ENCODE data around the gene GPR21.

Gene GPR21

DNA sequence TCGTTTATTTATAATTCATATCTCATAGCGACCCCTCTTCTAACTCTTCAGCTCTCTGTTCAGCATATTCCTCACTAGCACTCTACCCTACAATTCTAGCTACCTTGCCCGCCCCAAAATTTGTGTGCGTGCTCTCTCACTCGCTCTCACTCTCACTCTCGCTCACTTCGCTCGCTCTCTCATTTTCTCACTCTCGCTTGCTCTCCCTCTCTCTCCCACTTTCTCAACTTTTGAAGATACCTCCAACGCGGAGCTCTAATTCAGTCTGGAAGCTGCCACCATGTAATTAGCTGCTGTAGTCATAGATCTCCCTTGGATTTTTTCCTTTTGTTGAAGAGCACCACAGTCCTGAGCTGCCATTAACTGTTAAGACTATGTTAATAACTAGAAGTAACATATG, 30.4 kb downstream of the GPR21 start:
- Histone ChIP-seq H3K27me3 (ENCODE audit: control insufficient read depth in 1 of 2, insufficient read depth in 2 of 2, low read length in 2 of 2) (no peaks in the 10 kb centered on the region), H3K27ac (ENCODE audit: low read length) (no peak overlapping the region), H3K4me1 (ENCODE audit: control insufficient read depth, insufficient read depth, low read length) (no peaks in the 10 kb centered on the region), H3K9me3 (ENCODE audit: control insufficient read depth in 2 of 2, low read length in 2 of 2) (no peaks in the 10 kb centered on the region), H3K36me3 (ENCODE audit: control insufficient read depth in 2 of 2, insufficient read depth in 2 of 2, low read length in 2 of 2) (peaks cover 12 to 21% of the 10 kb centered on the region in 2 donors), H3K4me3 (ENCODE audit: low read length in 2 of 2) (no peak overlapping the region), H3K9ac (ENCODE audit: low read length in 2 of 2) (no peak overlapping the region)

GRCh38 chr9:123064716-123065115, 31.2 kb downstream of the GPR21 start:
- Histone ChIP-seq H3K9me3 (ENCODE audit: control insufficient read depth in 2 of 2, low read length in 2 of 2) (no peaks in the 10 kb centered on the region), H3K4me1 (ENCODE audit: control insufficient read depth, insufficient read depth, low read length) (no peaks in the 10 kb centered on the region), H3K4me3 (ENCODE audit: low read length in 2 of 2) (no peak overlapping the region), H3K27me3 (ENCODE audit: control insufficient read depth in 1 of 2, insufficient read depth in 2 of 2, low read length in 2 of 2) (no peaks in the 10 kb centered on the region), H3K36me3 (ENCODE audit: control insufficient read depth in 2 of 2, insufficient read depth in 2 of 2, low read length in 2 of 2) (peaks cover 12 to 20% of the 10 kb centered on the region in 2 donors), H3K27ac (ENCODE audit: low read length) (no peak overlapping the region), H3K9ac (ENCODE audit: low read length in 2 of 2) (no peak overlapping the region)

GRCh38 chr9:123065196-123065595, 31.7 kb downstream of the GPR21 start:
- Histone ChIP-seq H3K36me3 (ENCODE audit: control insufficient read depth in 2 of 2, insufficient read depth in 2 of 2, low read length in 2 of 2) (peaks cover 13 to 24% of the 10 kb centered on the region in 2 donors), H3K4me1 (ENCODE audit: control insufficient read depth, insufficient read depth, low read length) (no peaks in the 10 kb centered on the region), H3K9ac (ENCODE audit: low read length in 2 of 2) (no peak overlapping the region), H3K4me3 (ENCODE audit: low read length in 2 of 2) (no peak overlapping the region), H3K27me3 (ENCODE audit: control insufficient read depth in 1 of 2, insufficient read depth in 2 of 2, low read length in 2 of 2) (no peaks in the 10 kb centered on the region), H3K27ac (ENCODE audit: low read length) (no peak overlapping the region), H3K9me3 (ENCODE audit: control insufficient read depth in 2 of 2, low read length in 2 of 2) (no peaks in the 10 kb centered on the region)

GRCh38 chr9:123067136-123067535, 33.7 kb downstream of the GPR21 start:
- no peak overlapping the region for H3K4me3 ChIP-seq (ENCODE audit: low read length in 2 of 2)
- H3K4me1 ChIP-seq (ENCODE audit: control insufficient read depth, insufficient read depth, low read length) = no peaks in the 10 kb centered on the region
- peaks cover 23 to 27% of the 10 kb centered on the region in 2 donors for H3K36me3 ChIP-seq (ENCODE audit: control insufficient read depth in 2 of 2, insufficient read depth in 2 of 2, low read length in 2 of 2)
- no peak overlapping the region for H3K9ac ChIP-seq (ENCODE audit: low read length in 2 of 2)
- no peaks in the 10 kb centered on the region for H3K9me3 ChIP-seq (ENCODE audit: control insufficient read depth in 2 of 2, low read length in 2 of 2)
- H3K27ac ChIP-seq (ENCODE audit: low read length) = no peak overlapping the region
- H3K27me3 ChIP-seq (ENCODE audit: control insufficient read depth in 1 of 2, insufficient read depth in 2 of 2, low read length in 2 of 2) = no peaks in the 10 kb centered on the region

DNA sequence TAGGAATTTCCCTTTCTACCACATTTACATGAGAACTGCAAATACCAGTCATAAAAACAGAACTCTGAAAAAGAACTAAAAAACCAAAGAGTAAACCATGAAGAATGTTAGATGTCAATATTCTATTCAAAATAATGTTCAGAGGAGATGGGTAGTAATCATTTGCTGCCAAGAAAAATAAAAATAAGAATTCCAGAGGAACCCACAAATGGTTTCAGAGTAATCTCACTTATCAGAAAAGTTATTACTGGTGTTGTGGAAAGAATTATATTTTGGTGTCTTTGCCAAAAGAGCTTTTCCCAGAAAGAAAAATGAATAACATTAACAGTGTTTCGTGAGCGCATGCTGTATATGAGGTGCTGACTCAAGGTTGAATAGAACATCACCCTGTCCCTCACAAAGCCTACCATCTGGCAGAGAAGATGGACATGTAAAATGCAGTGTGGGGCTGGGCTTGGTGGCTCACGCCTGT, 35.6 kb downstream of the GPR21 start:
- Histone ChIP-seq H3K36me3 (ENCODE audit: control insufficient read depth in 2 of 2, insufficient read depth in 2 of 2, low read length in 2 of 2) (peaks cover 23 to 34% of the 10 kb centered on the region in 2 donors), H3K27ac (ENCODE audit: low read length) (no peak overlapping the region), H3K4me3 (ENCODE audit: low read length in 2 of 2) (no peak overlapping the region), H3K4me1 (ENCODE audit: control insufficient read depth, insufficient read depth, low read length) (peaks cover 3% of the 10 kb centered on the region), H3K27me3 (ENCODE audit: control insufficient read depth in 1 of 2, insufficient read depth in 2 of 2, low read length in 2 of 2) (no peaks in the 10 kb centered on the region), H3K9me3 (ENCODE audit: control insufficient read depth in 2 of 2, low read length in 2 of 2) (no peaks in the 10 kb centered on the region), H3K9ac (ENCODE audit: low read length in 2 of 2) (no peak overlapping the region)

DNA sequence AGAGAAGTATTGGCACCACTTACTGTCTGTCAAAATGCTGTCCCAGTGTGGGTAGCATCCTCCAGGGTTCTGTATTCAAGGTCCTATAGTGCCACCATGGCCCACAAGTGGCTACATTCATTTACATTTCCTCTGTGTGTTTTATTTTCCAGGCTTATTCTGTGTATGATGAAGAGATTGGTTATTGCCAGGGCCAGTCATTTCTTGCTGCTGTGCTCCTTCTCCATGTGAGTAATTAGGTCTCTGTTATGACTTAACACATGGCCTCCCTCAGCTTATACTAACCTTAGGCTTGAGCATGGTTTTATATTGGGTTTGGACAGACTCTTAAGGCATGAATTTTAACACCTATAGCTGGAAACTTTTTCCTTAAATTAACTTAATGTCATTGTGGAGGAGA, 36.7 kb downstream of the GPR21 start:
- H3K9ac ChIP-seq (ENCODE audit: low read length in 2 of 2) = no peak overlapping the region
- no peak overlapping the region for H3K27ac ChIP-seq (ENCODE audit: low read length)
- peaks cover 23 to 39% of the 10 kb centered on the region in 2 donors for H3K36me3 ChIP-seq (ENCODE audit: control insufficient read depth in 2 of 2, insufficient read depth in 2 of 2, low read length in 2 of 2)

GRCh38 chr9:123072407-123072995, 39.0 kb downstream of the GPR21 start:
- H3K27me3 ChIP-seq (ENCODE audit: control insufficient read depth in 1 of 2, insufficient read depth in 2 of 2, low read length in 2 of 2) = no peaks in the 10 kb centered on the region
- H3K27ac ChIP-seq (ENCODE audit: low read length) = no peak overlapping the region
- peaks cover 3% of the 10 kb centered on the region for H3K4me1 ChIP-seq (ENCODE audit: control insufficient read depth, insufficient read depth, low read length)
- H3K9ac ChIP-seq (ENCODE audit: low read length in 2 of 2) = no peak overlapping the region
- no peaks in the 10 kb centered on the region for H3K9me3 ChIP-seq (ENCODE audit: control insufficient read depth in 2 of 2, low read length in 2 of 2)
- H3K36me3 ChIP-seq (ENCODE audit: control insufficient read depth in 2 of 2, insufficient read depth in 2 of 2, low read length in 2 of 2) = peaks cover 10 to 36% of the 10 kb centered on the region in 2 donors
- H3K4me3 ChIP-seq (ENCODE audit: low read length in 2 of 2) = no peak overlapping the region

More for the DNA sequence above, 36.7 kb downstream of the GPR21 start:
- no peak overlapping the region for H3K4me3 ChIP-seq (ENCODE audit: low read length in 2 of 2)
- peaks cover 3% of the 10 kb centered on the region for H3K4me1 ChIP-seq (ENCODE audit: control insufficient read depth, insufficient read depth, low read length)
- no peaks in the 10 kb centered on the region for H3K9me3 ChIP-seq (ENCODE audit: control insufficient read depth in 2 of 2, low read length in 2 of 2)
- H3K27me3 ChIP-seq (ENCODE audit: control insufficient read depth in 1 of 2, insufficient read depth in 2 of 2, low read length in 2 of 2) = no peaks in the 10 kb centered on the region

GRCh38 chr9:123073441-123073840, 40.0 kb downstream of the GPR21 start:
- Histone ChIP-seq H3K4me3 (ENCODE audit: low read length in 2 of 2) (no peak overlapping the region), H3K9me3 (ENCODE audit: control insufficient read depth in 2 of 2, low read length in 2 of 2) (no peaks in the 10 kb centered on the region), H3K27me3 (ENCODE audit: control insufficient read depth in 1 of 2, insufficient read depth in 2 of 2, low read length in 2 of 2) (no peaks in the 10 kb centered on the region), H3K4me1 (ENCODE audit: control insufficient read depth, insufficient read depth, low read length) (peaks cover 3% of the 10 kb centered on the region), H3K27ac (ENCODE audit: low read length) (no peak overlapping the region), H3K36me3 (ENCODE audit: control insufficient read depth in 2 of 2, insufficient read depth in 2 of 2, low read length in 2 of 2) (peaks cover 16 to 36% of the 10 kb centered on the region in 2 donors), H3K9ac (ENCODE audit: low read length in 2 of 2) (no peak overlapping the region)

DNA sequence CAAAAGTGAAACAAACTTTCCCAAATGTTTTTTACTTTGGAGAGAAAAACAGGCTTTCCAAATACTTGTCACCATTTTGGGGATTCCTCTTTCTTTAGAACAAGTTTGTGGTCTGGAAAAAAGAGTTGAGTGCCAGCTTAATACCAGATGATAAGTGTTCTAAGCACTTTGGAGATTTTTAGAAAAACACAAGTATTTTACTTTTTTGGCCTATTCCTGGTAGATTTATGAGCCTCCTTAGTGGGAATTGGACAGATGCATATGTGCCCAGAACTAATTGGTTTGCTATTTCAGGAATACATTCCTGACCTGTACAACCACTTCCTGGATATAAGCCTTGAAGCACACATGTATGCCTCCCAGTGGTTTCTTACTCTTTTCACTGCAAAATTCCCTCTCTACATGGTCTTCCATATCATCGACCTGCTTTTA, 40.5 kb downstream of the GPR21 start:
- Histone ChIP-seq H3K36me3 (ENCODE audit: control insufficient read depth in 2 of 2, insufficient read depth in 2 of 2, low read length in 2 of 2) (peaks cover 22 to 36% of the 10 kb centered on the region in 2 donors), H3K9me3 (ENCODE audit: control insufficient read depth in 2 of 2, low read length in 2 of 2) (no peaks in the 10 kb centered on the region), H3K4me1 (ENCODE audit: control insufficient read depth, insufficient read depth, low read length) (peaks cover 3% of the 10 kb centered on the region), H3K27ac (ENCODE audit: low read length) (no peak overlapping the region), H3K4me3 (ENCODE audit: low read length in 2 of 2) (no peak overlapping the region), H3K27me3 (ENCODE audit: control insufficient read depth in 1 of 2, insufficient read depth in 2 of 2, low read length in 2 of 2) (no peaks in the 10 kb centered on the region), H3K9ac (ENCODE audit: low read length in 2 of 2) (no peak overlapping the region)

DNA sequence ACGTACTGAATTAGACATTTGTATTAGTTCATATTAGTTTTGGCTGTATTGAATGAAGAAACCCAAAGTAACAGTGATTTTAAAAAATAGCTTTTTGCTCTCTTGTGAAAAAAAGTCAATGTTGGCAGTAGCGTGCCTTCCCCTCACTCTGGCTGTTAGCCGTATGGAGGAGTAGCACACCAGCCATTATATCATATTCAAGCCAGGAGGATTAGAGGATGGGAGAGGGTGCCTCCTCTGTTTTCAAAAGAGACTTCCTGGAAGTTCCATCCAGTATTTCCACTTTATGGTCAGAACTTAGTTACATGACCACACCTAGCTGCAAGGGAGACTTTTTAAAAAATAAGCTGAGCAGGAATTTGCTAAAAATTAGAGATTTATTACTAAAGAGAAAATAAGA, 41.2 kb downstream of the GPR21 start:
- Histone ChIP-seq H3K4me3 (ENCODE audit: low read length in 2 of 2) (no peak overlapping the region), H3K36me3 (ENCODE audit: control insufficient read depth in 2 of 2, insufficient read depth in 2 of 2, low read length in 2 of 2) (peaks cover 25 to 41% of the 10 kb centered on the region in 2 donors), H3K27ac (ENCODE audit: low read length) (no peak overlapping the region), H3K9ac (ENCODE audit: low read length in 2 of 2) (no peak overlapping the region), H3K4me1 (ENCODE audit: control insufficient read depth, insufficient read depth, low read length) (peaks cover 3% of the 10 kb centered on the region), H3K9me3 (ENCODE audit: control insufficient read depth in 2 of 2, low read length in 2 of 2) (no peaks in the 10 kb centered on the region), H3K27me3 (ENCODE audit: control insufficient read depth in 1 of 2, insufficient read depth in 2 of 2, low read length in 2 of 2) (no peaks in the 10 kb centered on the region)

DNA sequence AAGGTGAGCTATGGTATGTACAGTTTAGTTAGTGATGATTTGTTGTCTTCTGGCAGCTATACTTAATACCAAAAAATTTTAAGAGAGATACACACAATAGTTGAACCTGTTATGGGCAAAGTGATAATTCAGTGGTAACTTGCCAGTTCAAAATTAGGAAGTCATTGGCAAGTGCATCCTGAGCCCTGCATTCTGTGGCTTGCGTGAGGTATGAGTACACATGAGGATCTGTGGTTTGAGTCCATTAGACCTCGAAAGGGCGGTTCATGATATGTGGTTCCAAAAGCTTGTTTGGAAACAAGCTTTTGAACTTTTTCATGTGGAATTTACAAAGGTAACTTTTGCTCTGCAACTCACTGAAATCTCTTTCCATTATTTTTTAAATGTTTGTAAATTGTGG, 47.0 kb downstream of the GPR21 start:
- H3K27ac ChIP-seq (ENCODE audit: low read length) = no peak overlapping the region
- H3K9ac ChIP-seq (ENCODE audit: low read length in 2 of 2) = no peak overlapping the region
- H3K4me3 ChIP-seq (ENCODE audit: low read length in 2 of 2) = no peak overlapping the region
- H3K36me3 ChIP-seq (ENCODE audit: control insufficient read depth in 2 of 2, insufficient read depth in 2 of 2, low read length in 2 of 2) = peaks cover 27 to 46% of the 10 kb centered on the region in 2 donors
- no peaks in the 10 kb centered on the region for H3K27me3 ChIP-seq (ENCODE audit: control insufficient read depth in 1 of 2, insufficient read depth in 2 of 2, low read length in 2 of 2)
- no peaks in the 10 kb centered on the region for H3K9me3 ChIP-seq (ENCODE audit: control insufficient read depth in 2 of 2, low read length in 2 of 2)
- H3K4me1 ChIP-seq (ENCODE audit: control insufficient read depth, insufficient read depth, low read length) = no peaks in the 10 kb centered on the region
